ENCODE measurements around the gene MAPK7.

MAPK7 gene

DNA sequence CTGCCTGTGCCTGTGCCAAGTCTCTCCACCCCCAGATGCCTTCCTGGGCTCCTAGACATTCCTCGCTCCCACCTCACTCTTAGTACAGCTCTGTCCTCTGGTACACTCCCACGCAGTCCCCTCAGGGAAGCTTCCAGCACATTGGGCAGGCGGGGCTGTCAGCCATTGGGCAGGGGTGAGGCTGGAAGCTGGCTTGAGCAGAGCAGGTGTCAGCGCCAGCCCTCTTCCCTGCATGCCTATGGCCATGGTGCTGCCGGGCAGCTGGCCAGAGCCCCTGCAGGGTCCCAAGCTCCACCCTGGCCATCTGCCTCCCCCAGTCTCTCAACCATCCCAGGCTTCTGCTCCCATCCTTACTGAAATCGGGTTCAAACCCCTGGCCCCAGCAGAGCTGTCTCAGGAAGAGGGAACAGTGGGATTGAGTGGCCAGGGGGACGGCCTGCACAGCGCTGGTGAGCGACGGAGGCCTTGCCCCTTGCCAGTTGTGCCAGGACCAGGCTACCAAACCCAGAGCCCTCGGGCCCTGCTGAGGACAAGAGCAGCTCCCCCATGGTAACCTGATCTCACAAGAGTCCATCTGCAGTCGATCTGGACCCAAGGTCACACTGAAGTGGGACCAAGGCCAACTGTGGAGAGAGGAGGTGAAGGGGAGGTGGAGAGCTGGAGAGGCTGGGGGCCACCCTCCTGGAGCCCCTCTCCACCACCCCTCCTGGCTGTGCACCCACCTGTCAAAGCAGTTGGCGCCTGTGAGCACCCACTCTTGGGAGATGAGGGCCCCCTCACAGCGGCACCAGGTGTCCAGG, 13.4 kb upstream of the MAPK7 start:
- H3K27ac ChIP-seq: no peak overlapping the region
- no peak for TF ChIP-seq FOXP2 (optimal IDR thresholded peaks at IDR 0.05; ENCODE audit: control extremely low read depth, extremely low read length, insufficient read depth)
- no peak for TF ChIP-seq EZH2 (IDR thresholded peaks at IDR 0.05)
- TF ChIP-seq POLR2AphosphoS5 (IDR thresholded peaks at IDR 0.05; ENCODE audit: borderline replicate concordance, low read depth, low read length): no peak
- DNase-seq (ENCODE audit: low read depth, low spot score): no peak

DNA sequence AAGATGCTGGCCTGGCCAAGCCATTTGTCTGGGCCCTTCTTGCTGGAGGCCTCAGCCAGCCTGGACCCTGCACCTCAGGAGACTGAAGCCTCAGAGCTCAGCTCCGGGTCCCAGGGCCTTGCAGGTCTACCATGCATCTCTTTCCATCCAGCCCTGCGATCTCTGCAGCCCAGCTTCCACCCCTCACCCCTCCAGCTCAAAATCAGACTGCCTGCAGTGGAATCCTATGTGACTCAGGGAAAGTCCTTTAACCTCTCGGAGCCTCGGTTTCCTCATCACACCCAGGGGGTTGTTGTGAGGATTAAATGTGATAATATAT, 12.8 kb upstream of the MAPK7 start:
- Histone ChIP-seq H3K4me3 (no peak overlapping the region), H3K9me3 (ENCODE audit: low read depth, low read length) (no peaks in the 10 kb centered on the region), H3K36me3 (ENCODE audit: insufficient read depth, low read length) (no peaks in the 10 kb centered on the region), H3K27ac (no peak overlapping the region), H3K9ac (ENCODE audit: insufficient read length) (no peak overlapping the region)
- TF ChIP-seq FOXP2 (optimal IDR thresholded peaks at IDR 0.05; ENCODE audit: control extremely low read depth, extremely low read length, insufficient read depth): no peak
- DNase-seq (ENCODE audit: low read depth, low spot score): no peak

More for the DNA sequence above, 13.4 kb upstream of the MAPK7 start:
- Histone ChIP-seq H3K4me3 (no peak overlapping the region), H3K9me3 (ENCODE audit: low read depth, low read length) (no peaks in the 10 kb centered on the region), H3K36me3 (ENCODE audit: insufficient read depth, low read length) (no peaks in the 10 kb centered on the region), H3K9ac (ENCODE audit: insufficient read length) (no peak overlapping the region)

- no peaks in the 10 kb centered on the region for H3K9me3 ChIP-seq (ENCODE audit: low read depth, low read length)
- TF ChIP-seq POLR2AphosphoS5 (IDR thresholded peaks at IDR 0.05; ENCODE audit: borderline replicate concordance, low read depth, low read length): no peak
- no peaks in the 10 kb centered on the region for H3K36me3 ChIP-seq (ENCODE audit: insufficient read depth, low read length)
- H3K27ac ChIP-seq: no peak overlapping the region
- H3K9ac ChIP-seq (ENCODE audit: insufficient read length): no peak overlapping the region
- DNase-seq (ENCODE audit: low read depth, low spot score): no peak
- H3K4me3 ChIP-seq: no peak overlapping the region
Observed at GRCh38 chr17:19365833-19366636, 12.3 kb upstream of the MAPK7 start.

DNA sequence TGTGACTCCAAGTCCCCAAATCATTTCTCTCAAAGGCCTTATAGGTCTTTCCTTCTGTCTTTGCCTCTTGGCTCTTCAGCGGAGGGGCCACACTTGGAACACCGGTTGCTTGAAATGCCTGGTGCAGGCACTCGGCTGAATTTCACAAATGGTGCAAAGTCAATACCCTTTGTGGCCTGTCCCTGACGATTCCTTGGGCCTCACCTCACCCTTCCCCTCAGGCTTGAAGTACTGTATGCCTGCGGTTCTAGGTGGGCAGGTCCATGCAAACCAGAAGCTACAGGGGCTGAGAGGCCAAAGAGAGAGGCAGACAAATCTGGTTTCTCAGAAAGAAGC, 11.7 kb upstream of the MAPK7 start:
- no peak overlapping the region for H3K27ac ChIP-seq
- DNase-seq (ENCODE audit: low read depth, low spot score): no peak
- H3K9me3 ChIP-seq (ENCODE audit: low read depth, low read length): no peaks in the 10 kb centered on the region
- H3K4me3 ChIP-seq: no peak overlapping the region
- TF ChIP-seq FOXP2 (optimal IDR thresholded peaks at IDR 0.05; ENCODE audit: control extremely low read depth, extremely low read length, insufficient read depth) (no peak), POLR2AphosphoS5 (IDR thresholded peaks at IDR 0.05; ENCODE audit: borderline replicate concordance, low read depth, low read length) (no peak), EZH2 (IDR thresholded peaks at IDR 0.05) (no peak)
- no peak overlapping the region for H3K9ac ChIP-seq (ENCODE audit: insufficient read length)
- no peaks in the 10 kb centered on the region for H3K36me3 ChIP-seq (ENCODE audit: insufficient read depth, low read length)

GRCh38 chr17:19368229-19368628, 10.1 kb upstream of the MAPK7 start:
- H3K9me3 ChIP-seq (ENCODE audit: low read depth, low read length): no peaks in the 10 kb centered on the region
- DNase-seq (ENCODE audit: low read depth, low spot score): no peak
- H3K4me3 ChIP-seq: no peak overlapping the region
- no peak overlapping the region for H3K9ac ChIP-seq (ENCODE audit: insufficient read length)
- no peaks in the 10 kb centered on the region for H3K36me3 ChIP-seq (ENCODE audit: insufficient read depth, low read length)
- no peak for TF ChIP-seq FOXP2 (optimal IDR thresholded peaks at IDR 0.05; ENCODE audit: control extremely low read depth, extremely low read length, insufficient read depth)
- TF ChIP-seq POLR2AphosphoS5 (IDR thresholded peaks at IDR 0.05; ENCODE audit: borderline replicate concordance, low read depth, low read length): no peak
- no peak overlapping the region for H3K27ac ChIP-seq

GRCh38 chr17:19369107-19369778, 9.1 kb upstream of the MAPK7 start:
- H3K27ac ChIP-seq: no peak overlapping the region
- H3K9ac ChIP-seq (ENCODE audit: insufficient read length): no peak overlapping the region
- no peak for TF ChIP-seq FOXP2 (optimal IDR thresholded peaks at IDR 0.05; ENCODE audit: control extremely low read depth, extremely low read length, insufficient read depth)
- TF ChIP-seq EZH2 (IDR thresholded peaks at IDR 0.05): no peak
- TF ChIP-seq POLR2AphosphoS5 (IDR thresholded peaks at IDR 0.05; ENCODE audit: borderline replicate concordance, low read depth, low read length): no peak
- no peaks in the 10 kb centered on the region for H3K36me3 ChIP-seq (ENCODE audit: insufficient read depth, low read length)
- no peak overlapping the region for H3K4me3 ChIP-seq
- DNase-seq (ENCODE audit: low read depth, low spot score): no peak
- H3K9me3 ChIP-seq (ENCODE audit: low read depth, low read length): no peaks in the 10 kb centered on the region

GRCh38 chr17:19369846-19370492, 8.3 kb upstream of the MAPK7 start:
- no peak overlapping the region for H3K4me3 ChIP-seq
- no peak for TF ChIP-seq POLR2AphosphoS5 (IDR thresholded peaks at IDR 0.05; ENCODE audit: borderline replicate concordance, low read depth, low read length)
- TF ChIP-seq EZH2 (IDR thresholded peaks at IDR 0.05): no peak
- TF ChIP-seq FOXP2 (optimal IDR thresholded peaks at IDR 0.05; ENCODE audit: control extremely low read depth, extremely low read length, insufficient read depth): no peak
- H3K9ac ChIP-seq (ENCODE audit: insufficient read length): no peak overlapping the region
- no peaks in the 10 kb centered on the region for H3K36me3 ChIP-seq (ENCODE audit: insufficient read depth, low read length)
- no peak overlapping the region for H3K27ac ChIP-seq
- H3K9me3 ChIP-seq (ENCODE audit: low read depth, low read length): no peaks in the 10 kb centered on the region
- DNase-seq (ENCODE audit: low read depth, low spot score): no peak

GRCh38 chr17:19370493-19370960, 7.8 kb upstream of the MAPK7 start:
- no peak for DNase-seq (ENCODE audit: low read depth, low spot score)
- Histone ChIP-seq H3K9me3 (ENCODE audit: low read depth, low read length) (no peaks in the 10 kb centered on the region), H3K36me3 (ENCODE audit: insufficient read depth, low read length) (no peaks in the 10 kb centered on the region), H3K9ac (ENCODE audit: insufficient read length) (no peak overlapping the region), H3K27ac (no peak overlapping the region), H3K4me3 (no peak overlapping the region)
- TF ChIP-seq EZH2 (IDR thresholded peaks at IDR 0.05) (no peak), FOXP2 (optimal IDR thresholded peaks at IDR 0.05; ENCODE audit: control extremely low read depth, extremely low read length, insufficient read depth) (no peak), POLR2AphosphoS5 (IDR thresholded peaks at IDR 0.05; ENCODE audit: borderline replicate concordance, low read depth, low read length) (no peak)
